K562 (cell line): ENCODE results near the gene NRDE2. TPM values are rescaled to one million over a fixed set of nuclear protein-coding genes. Genes with fewer than 3 reads are reported as not detected.

Experiments used
- AFF1 ChIP-seq, 2 experiments: fragments of 450-650 bp; IDR thresholded peaks; 2 replicates each; pipeline ENCODE4 v1.6.1; 2018; ENCODE audit warnings: mild to moderate bottlenecking in 2 of 2, low read depth in 1 of 2; ENCODE audit not compliant: partially characterized antibody in 2 of 2
- ATF1 ChIP-seq, 2 experiments: fragments of 450-650 bp in 1 of 2; IDR thresholded peaks; 2 replicates each; pipeline ENCODE4 v1.6.1; 2016; ENCODE audit warnings: missing compliant biosample characterization in 1 of 2, missing genetic modification characterization in 1 of 2
- CAMTA2 ChIP-seq: fragments of 250-450 bp; sonication (Bioruptor Pico); conservative IDR thresholded peaks from 2 replicates; pipeline ENCODE4 v1.5.1; 2022
- CBX3 ChIP-seq, 2 experiments: IDR thresholded peaks; 1 replicate in 1 of 2; 2 replicates in 1 of 2; pipeline ENCODE4 v1.6.1; 2012; ENCODE audit warnings: inconsistent platforms in 2 of 2, low read length in 2 of 2, borderline replicate concordance in 1 of 2, control low read depth in 1 of 2
- CXXC5 ChIP-seq: fragments of 250-450 bp; sonication (Bioruptor Pico); IDR thresholded peaks from 2 replicates; pipeline ENCODE4 v1.8.0; 2022; ENCODE audit warnings: inconsistent platforms, mild to moderate bottlenecking, moderate library complexity
- DMBX1 ChIP-seq: fragments of 250-450 bp; sonication (Bioruptor Pico); IDR thresholded peaks from 2 replicates; pipeline ENCODE4 v1.8.0; 2022; ENCODE audit warnings: inconsistent platforms, mild to moderate bottlenecking, moderate library complexity, borderline replicate concordance
- FOXM1 ChIP-seq, 2 experiments: fragments of 450-650 bp in 1 of 2; sonication (generic) in 1 of 2; formaldehyde crosslinking in 1 of 2; IDR thresholded peaks; 2 replicates each; pipeline versions ENCODE4 v1.6.1 to v1.9.0; 2017 to 2022; ENCODE audit warnings: low read depth in 2 of 2, mild to moderate bottlenecking in 2 of 2, missing genetic modification reagents in 1 of 2, moderate library complexity in 1 of 2
- NKRF ChIP-seq: fragments of 450-650 bp; IDR thresholded peaks from 2 replicates; pipeline ENCODE4 v1.6.1; 2016; ENCODE audit warnings: borderline replicate concordance
- NONO ChIP-seq, 2 experiments: fragments of 200-400 bp in 1 of 2; fragments of 450-650 bp in 1 of 2; formaldehyde crosslinking in 1 of 2; IDR thresholded peaks; 2 replicates each; pipeline ENCODE4 v1.6.1; 2017; ENCODE audit warnings: low read depth in 2 of 2, mild to moderate bottlenecking in 2 of 2, moderate library complexity in 2 of 2, low read length in 1 of 2
- PHF20 ChIP-seq: fragments of 450-650 bp; IDR thresholded peaks from 2 replicates; pipeline ENCODE4 v1.6.1; 2018; ENCODE audit not compliant: partially characterized antibody
- POLR2G ChIP-seq: fragments of 200-400 bp; formaldehyde crosslinking; IDR thresholded peaks from 2 replicates; pipeline ENCODE4 v1.6.1; 2017; ENCODE audit warnings: low read depth, mild to moderate bottlenecking, antibody characterized with exemption, low read length, moderate library complexity
- PTRF ChIP-seq: fragments of 450-650 bp; IDR thresholded peaks from 2 replicates; pipeline ENCODE4 v1.6.1; 2016; ENCODE audit warnings: mild to moderate bottlenecking, missing genetic modification characterization, missing compliant biosample characterization
- TEAD2 ChIP-seq: fragments of 450-650 bp; IDR thresholded peaks from 2 replicates; pipeline ENCODE4 v1.6.1; 2016; ENCODE audit warnings: missing genetic modification characterization, control low read depth, missing compliant biosample characterization
- VEZF1 ChIP-seq: fragments of 200-800 bp; sonication (Bioruptor generic); IDR thresholded peaks from 2 replicates; pipeline ENCODE4 v1.6.1; 2017; ENCODE audit warnings: missing genetic modification characterization, missing compliant biosample characterization
- WHSC1 ChIP-seq: IDR thresholded peaks from one replicate; pipeline ENCODE4 v1.6.1; 2012; ENCODE audit warnings: low read length, control low read depth, inconsistent platforms
- ZBTB7A ChIP-seq: IDR thresholded peaks from 2 replicates; pipeline ENCODE4 v1.6.1; 2011; ENCODE audit warnings: low read depth, mild to moderate bottlenecking, low read length, moderate library complexity, borderline replicate concordance; ENCODE audit not compliant: control insufficient read depth
- ZNF197 ChIP-seq: fragments of 200-800 bp; sonication (Bioruptor generic); IDR thresholded peaks from 2 replicates; pipeline ENCODE4 v1.6.1; 2016; ENCODE audit warnings: low read depth, missing genetic modification characterization, missing compliant biosample characterization
- ZNF311 ChIP-seq: fragments of 250-450 bp; sonication (Bioruptor Pico); IDR thresholded peaks from 2 replicates; pipeline ENCODE4 v1.4.0; 2020; ENCODE audit warnings: mild to moderate bottlenecking, moderate library complexity
- ZNF75A ChIP-seq: fragments of 450-650 bp; formaldehyde crosslinking; IDR thresholded peaks from 2 replicates; pipeline ENCODE4 v1.4.0; 2020; ENCODE audit warnings: mild to moderate bottlenecking
- polyA plus RNA-seq, 8 experiments: library from polyadenylated mRNA; depleted of rRNA in 4 of 8; stranded (reverse) in 5 of 8; unstranded in 3 of 8; fragments of >200 nt; fragmentation: Nextera tagmentation in 2 of 8; fragmentation: Illumina TruSeq in 1 of 8; extraction: Ambion mirVana in 2 of 8; extraction: Trizol in 1 of 8; gene quantifications; 2 replicates each; pipeline versions ENCODE4 v1.2.1 to v1.2.3, GENCODE V29; 2011 to 2014; ENCODE audit warnings: inconsistent platforms in 1 of 8, missing spikeins in 1 of 8
- total RNA-seq, 7 experiments: library from RNA; depleted of rRNA in 6 of 7; stranded (reverse); fragments of >200 nt in 6 of 7; fragmentation: Illumina TruSeq in 2 of 7; extraction: Trizol in 2 of 7; gene quantifications; 2 replicates each; pipeline versions ENCODE4 v1.2.1 to v1.2.3, GENCODE V29; 2011 to 2021; ENCODE audit warnings: low replicate concordance in 1 of 7

The NRDE2 gene
- total and polyA plus RNA-seq, 9 of the 15 experiments (the other 6 are each of a cell fraction or from before 2014, with no cell fraction given), result 3.3 to 15.0 (median 8.4) TPM

GRCh38 chr14:90331497-90332270 lies at the start of gene NRDE2 (continued):
- no peak for TF ChIP-seq PTRF (tag)
- no peak for TF ChIP-seq ATF1 (CRISPR knock-in tag; IDR thresholded peaks at IDR 0.05)
- peak; percentile 34; the same call in 1 of the 2 replicates for TF ChIP-seq ATF1 (tag; IDR thresholded peaks at IDR 0.05)
- TF ChIP-seq ZNF311 (CRISPR knock-in tag), result 0 out of 2 replicates have a peak, but pooled peaks have one; percentile 19
- 0 out of 2 replicates have a peak, but pooled peaks have one; percentile 58 for TF ChIP-seq CXXC5
- TF ChIP-seq ZBTB7A, result peak; percentile 97
- TF ChIP-seq TEAD2, result no peak
- no peak for TF ChIP-seq NONO (IDR thresholded peaks at IDR 0.05; ENCODE audit: low read depth in 2 of 2, low read length in 1 of 2)
- TF ChIP-seq ZNF75A (CRISPR knock-in tag), result peak; percentile 16; the same call in 1 of the 2 replicates
- peak; percentile 91 for TF ChIP-seq POLR2G
- peak; percentile 83 for TF ChIP-seq VEZF1 (CRISPR knock-in tag)
- TF ChIP-seq NKRF, result no peak
- TF ChIP-seq DMBX1 (CRISPR knock-in tag), result peak; percentile 81
- peak; percentile 87 for TF ChIP-seq PHF20
- peak; percentile 69; the same call in 1 of the 2 replicates for TF ChIP-seq ZNF197 (CRISPR knock-in tag)
- no peak for TF ChIP-seq CAMTA2 (CRISPR knock-in tag)
- no peak for TF ChIP-seq FOXM1 (IDR thresholded peaks at IDR 0.05; ENCODE audit: low read depth)
- TF ChIP-seq FOXM1 (CRISPR knock-in tag; IDR thresholded peaks at IDR 0.05; ENCODE audit: low read depth), result no peak
- peak in 1 of 2 experiments; percentile 96 for TF ChIP-seq AFF1 (IDR thresholded peaks at IDR 0.05; ENCODE audit: low read depth in 1 of 2, partially characterized antibody in 2 of 2)
- 0 out of 3 replicates have a peak, but pooled peaks of 1 of the 2 experiments have one; percentile 25 for TF ChIP-seq CBX3 (IDR thresholded peaks at IDR 0.05; ENCODE audit: borderline replicate concordance in 1 of 2, low read length in 2 of 2)
- TF ChIP-seq WHSC1, result no peak
